SK-N-SH (cell line): ENCODE data around the gene NRIP1.

Experiments used
- CHD2 ChIP-seq: fragments of 150-350 bp; IDR thresholded peaks from 2 replicates; pipeline ENCODE4 v1.6.1; 2018; ENCODE audit warnings: low read length; ENCODE audit not compliant: partially characterized antibody
- EP300 ChIP-seq, 2 experiments: IDR thresholded peaks; 2 replicates each; pipeline versions ENCODE4 v1.4.0 to v1.6.1; 2012; ENCODE audit warnings: borderline replicate concordance in 1 of 2, low read depth in 1 of 2, low read length in 1 of 2
- GABPA ChIP-seq: IDR thresholded peaks from 2 replicates; pipeline ENCODE4 v1.4.0; 2012; ENCODE audit warnings: low read depth, mild to moderate bottlenecking
- POLR2AphosphoS5 ChIP-seq: IDR thresholded peaks from 2 replicates; pipeline ENCODE4 v1.6.1; 2012; ENCODE audit warnings: low read depth, low read length
- RAD21 ChIP-seq: IDR thresholded peaks from 2 replicates; pipeline ENCODE4 v1.6.1; 2012; ENCODE audit warnings: mild to moderate bottlenecking, low read length
- SIN3A ChIP-seq: IDR thresholded peaks from 2 replicates; pipeline ENCODE4 v1.6.1; 2012; ENCODE audit warnings: low read depth, mild to moderate bottlenecking, low read length, moderate library complexity, borderline replicate concordance
- YY1 ChIP-seq: IDR thresholded peaks from 2 replicates; pipeline ENCODE4 v1.4.0; 2012; ENCODE audit warnings: low read depth, mild to moderate bottlenecking
- TF ChIP-seq, protein P1 (sequence below): fragments of 200-600 bp; sonication (generic); IDR thresholded peaks from 2 replicates; pipeline ENCODE4 v1.6.1; 2017; ENCODE audit warnings: antibody characterized with exemption, mild to moderate bottlenecking, moderate library complexity
- TF ChIP-seq, protein P2 (sequence below): IDR thresholded peaks from 2 replicates; pipeline ENCODE4 v1.4.0; 2012; ENCODE audit warnings: low read depth, borderline replicate concordance
- TF ChIP-seq, protein P3 (sequence below): fragments of 150-350 bp; IDR thresholded peaks from 2 replicates; pipeline ENCODE4 v1.6.1; 2017; ENCODE audit warnings: antibody characterized with exemption, low read length, low read depth, borderline replicate concordance

DNA sequence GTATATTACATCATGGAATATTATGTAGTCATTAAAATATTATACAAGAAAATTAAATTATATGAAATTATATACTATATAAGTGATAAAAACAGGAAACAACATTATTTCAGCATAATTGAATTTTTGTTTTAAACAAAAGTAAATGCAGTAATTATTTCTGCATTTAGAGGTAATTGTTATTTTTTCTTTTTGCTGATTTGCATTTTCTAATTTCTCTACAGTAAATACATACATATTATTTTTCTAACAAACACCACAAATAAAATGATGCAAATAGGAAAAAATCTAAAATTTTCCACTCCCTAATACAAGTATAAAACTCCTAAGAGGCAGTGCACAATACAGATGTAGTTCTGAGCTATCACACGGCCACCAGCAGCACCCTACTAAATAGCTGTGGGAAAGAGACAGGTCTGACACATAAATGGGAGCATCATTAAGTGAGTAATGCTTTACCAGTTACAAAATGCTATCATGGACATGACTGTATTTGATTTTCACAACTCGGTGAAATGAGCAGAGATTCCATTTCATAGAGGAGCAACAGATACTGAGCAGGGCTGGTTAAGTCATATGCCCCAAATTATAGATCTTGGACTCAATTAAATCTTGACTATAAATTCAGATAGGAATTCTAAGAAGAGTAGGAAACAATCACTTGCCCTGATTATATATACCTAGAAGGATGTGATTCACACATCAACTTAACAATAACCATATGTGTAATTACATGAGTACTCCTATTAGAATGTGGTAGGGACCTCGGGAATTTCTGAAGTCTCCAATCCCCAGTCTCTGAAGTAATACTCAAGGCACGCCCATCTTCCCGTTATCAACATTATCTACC, 49.0 kb downstream of the NRIP1 start:
- TF ChIP-seq POLR2AphosphoS5 (no peak), EP300 (IDR thresholded peaks at IDR 0.05; ENCODE audit: borderline replicate concordance in 1 of 2, low read depth in 1 of 2, low read length in 1 of 2) (no peak), RAD21 (no peak), GABPA (no peak), YY1 (no peak), CHD2 (no peak), SIN3A (no peak)
- TF ChIP-seq, protein P1, sequence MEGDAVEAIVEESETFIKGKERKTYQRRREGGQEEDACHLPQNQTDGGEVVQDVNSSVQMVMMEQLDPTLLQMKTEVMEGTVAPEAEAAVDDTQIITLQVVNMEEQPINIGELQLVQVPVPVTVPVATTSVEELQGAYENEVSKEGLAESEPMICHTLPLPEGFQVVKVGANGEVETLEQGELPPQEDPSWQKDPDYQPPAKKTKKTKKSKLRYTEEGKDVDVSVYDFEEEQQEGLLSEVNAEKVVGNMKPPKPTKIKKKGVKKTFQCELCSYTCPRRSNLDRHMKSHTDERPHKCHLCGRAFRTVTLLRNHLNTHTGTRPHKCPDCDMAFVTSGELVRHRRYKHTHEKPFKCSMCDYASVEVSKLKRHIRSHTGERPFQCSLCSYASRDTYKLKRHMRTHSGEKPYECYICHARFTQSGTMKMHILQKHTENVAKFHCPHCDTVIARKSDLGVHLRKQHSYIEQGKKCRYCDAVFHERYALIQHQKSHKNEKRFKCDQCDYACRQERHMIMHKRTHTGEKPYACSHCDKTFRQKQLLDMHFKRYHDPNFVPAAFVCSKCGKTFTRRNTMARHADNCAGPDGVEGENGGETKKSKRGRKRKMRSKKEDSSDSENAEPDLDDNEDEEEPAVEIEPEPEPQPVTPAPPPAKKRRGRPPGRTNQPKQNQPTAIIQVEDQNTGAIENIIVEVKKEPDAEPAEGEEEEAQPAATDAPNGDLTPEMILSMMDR = no peak
- TF ChIP-seq, protein P2, sequence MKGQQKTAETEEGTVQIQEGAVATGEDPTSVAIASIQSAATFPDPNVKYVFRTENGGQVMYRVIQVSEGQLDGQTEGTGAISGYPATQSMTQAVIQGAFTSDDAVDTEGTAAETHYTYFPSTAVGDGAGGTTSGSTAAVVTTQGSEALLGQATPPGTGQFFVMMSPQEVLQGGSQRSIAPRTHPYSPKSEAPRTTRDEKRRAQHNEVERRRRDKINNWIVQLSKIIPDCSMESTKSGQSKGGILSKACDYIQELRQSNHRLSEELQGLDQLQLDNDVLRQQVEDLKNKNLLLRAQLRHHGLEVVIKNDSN = no peak
- TF ChIP-seq, protein P3, sequence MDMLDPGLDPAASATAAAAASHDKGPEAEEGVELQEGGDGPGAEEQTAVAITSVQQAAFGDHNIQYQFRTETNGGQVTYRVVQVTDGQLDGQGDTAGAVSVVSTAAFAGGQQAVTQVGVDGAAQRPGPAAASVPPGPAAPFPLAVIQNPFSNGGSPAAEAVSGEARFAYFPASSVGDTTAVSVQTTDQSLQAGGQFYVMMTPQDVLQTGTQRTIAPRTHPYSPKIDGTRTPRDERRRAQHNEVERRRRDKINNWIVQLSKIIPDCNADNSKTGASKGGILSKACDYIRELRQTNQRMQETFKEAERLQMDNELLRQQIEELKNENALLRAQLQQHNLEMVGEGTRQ = no peak
